A549 (cell line): ENCODE data around the gene FGF1. TPM values are rescaled to one million over a fixed set of nuclear protein-coding genes. Genes with fewer than 3 reads are reported as not detected.

Experiments used
- ATAC-seq, 2 experiments: fragments of 200-7000 bp in 1 of 2; fragments of >200 bp in 1 of 2; cut with Nextera tagmentation in 1 of 2; cut with Tn5 transposase in 1 of 2; 3 replicates each; pipeline versions ENCODE4 v1.8.0 to v1.9.1; 2018 to 2020; ENCODE audit warnings: mild to moderate bottlenecking in 1 of 2, moderate library complexity in 1 of 2
- CTCF ChIA-PET: fragments of 300-600 bp; sonication (Branson Sonifier 250); formaldehyde crosslinking; extraction: SDS; loops from one replicate; lab custom pipeline; 2021; ENCODE audit warnings: antibody characterized with exemption, inconsistent platforms; lab: Yijun Ruan, JAX
- POLR2A ChIA-PET: fragments of 350-600 bp; formaldehyde crosslinking; extraction: SDS; loops from one replicate; lab custom pipeline; 2021; ENCODE audit warnings: antibody characterized with exemption, inconsistent platforms; lab: Yijun Ruan, JAX
- DNase-seq, 2 experiments: peaks; one replicate each; pipeline versions ENCODE4 v3.0.0 to v3.0.0-alpha.2; 2011 to 2016; ENCODE audit warnings: low read depth in 1 of 2, low spot score in 1 of 2
- FAIRE-seq: peaks from 2 replicates; lab custom pipeline; 2011; peaks lifted over from hg19 to GRCh38; lab: Jason Lieb, UNC
- H3K27ac ChIP-seq, 2 experiments: fragments of >200 bp; sonication (Bioruptor Twin); formaldehyde crosslinking; 3 replicates each; pipeline ENCODE4 v1.5.1; 2016 to 2017
- H3K4me1 ChIP-seq: fragments of >200 bp; sonication (Bioruptor Twin); formaldehyde crosslinking; 3 replicates; pipeline ENCODE4 v1.6.1; 2016
- H3K4me2 ChIP-seq: fragments of >200 bp; sonication (Bioruptor Twin); formaldehyde crosslinking; 3 replicates; pipeline ENCODE4 v1.6.1; 2016
- H3K4me3 ChIP-seq: fragments of >200 bp; sonication (Bioruptor Twin); formaldehyde crosslinking; 3 replicates; pipeline ENCODE4 v1.5.1; 2016
- H3K9me3 ChIP-seq: fragments of >200 bp; sonication (Bioruptor Twin); formaldehyde crosslinking; 3 replicates; pipeline ENCODE4 v1.6.1; 2016
- BCL3 ChIP-seq: fragments of >200 bp; sonication (Bioruptor Twin); formaldehyde crosslinking; IDR thresholded peaks from 3 replicates; pipeline ENCODE4 v1.6.1; 2016
- BHLHE40 ChIP-seq: IDR thresholded peaks from 2 replicates; pipeline ENCODE4 v1.6.1; 2012; ENCODE audit warnings: low read depth, low read length, inconsistent platforms
- CBX2 ChIP-seq: fragments of 200-600 bp; sonication (generic); IDR thresholded peaks from 2 replicates; pipeline ENCODE4 v1.6.1; 2016; ENCODE audit warnings: low read depth, mild to moderate bottlenecking, borderline replicate concordance
- CBX8 ChIP-seq: fragments of 200-600 bp; sonication (generic); IDR thresholded peaks from 2 replicates; pipeline ENCODE4 v1.6.1; 2016
- CEBPB ChIP-seq, 2 experiments: fragments of >200 bp in 1 of 2; sonication (Bioruptor Twin) in 1 of 2; formaldehyde crosslinking in 1 of 2; IDR thresholded peaks; 2 replicates each; pipeline ENCODE4 v1.6.1; 2012 to 2016
- CTCF ChIP-seq: fragments of >200 bp; sonication (Bioruptor Twin); formaldehyde crosslinking; IDR thresholded peaks from 3 replicates; pipeline ENCODE4 v1.5.1; 2016
- EHMT2 ChIP-seq: fragments of 200-600 bp; sonication (generic); IDR thresholded peaks from 2 replicates; pipeline ENCODE4 v1.6.1; 2016; ENCODE audit warnings: antibody characterized with exemption, low read depth, mild to moderate bottlenecking, moderate library complexity
- FOSL2 ChIP-seq, 2 experiments: fragments of 450-650 bp in 1 of 2; fragments of >200 bp in 1 of 2; sonication (Bioruptor Twin) in 1 of 2; formaldehyde crosslinking; IDR thresholded peaks; 2 replicates each; pipeline versions ENCODE4 v1.5.0 to v1.6.1; 2016 to 2020; ENCODE audit warnings: mild to moderate bottlenecking in 1 of 2, moderate library complexity in 1 of 2
- GATA3 ChIP-seq: IDR thresholded peaks from 2 replicates; pipeline ENCODE4 v1.6.1; 2012; ENCODE audit warnings: borderline replicate concordance
- HES2 ChIP-seq: fragments of >200 bp; sonication (Bioruptor Twin); formaldehyde crosslinking; IDR thresholded peaks from 2 replicates; pipeline ENCODE4 v1.6.1; 2016
- KDM5A ChIP-seq: fragments of 200-600 bp; sonication (generic); IDR thresholded peaks from 2 replicates; pipeline ENCODE4 v1.6.1; 2016; ENCODE audit warnings: antibody characterized with exemption, mild to moderate bottlenecking
- MAFK ChIP-seq: fragments of 450-650 bp; IDR thresholded peaks from 2 replicates; pipeline ENCODE4 v1.6.1; 2014; ENCODE audit not compliant: partially characterized antibody
- NFE2L2 ChIP-seq: fragments of 150-350 bp; conservative IDR thresholded peaks from 2 replicates; pipeline ENCODE4 v1.6.1; 2014; ENCODE audit warnings: low read length
- PHF8 ChIP-seq: fragments of 200-600 bp; sonication (generic); IDR thresholded peaks from 2 replicates; pipeline ENCODE4 v1.6.1; 2016; ENCODE audit warnings: low read depth, mild to moderate bottlenecking, antibody characterized with exemption, moderate library complexity, borderline replicate concordance
- POLR2A ChIP-seq: IDR thresholded peaks from 2 replicates; pipeline ENCODE4 v1.6.1; 2012; ENCODE audit warnings: mild to moderate bottlenecking, low read length
- POLR2AphosphoS2 ChIP-seq: conservative IDR thresholded peaks from 2 replicates; pipeline ENCODE4 v1.6.1; 2012; ENCODE audit warnings: low read length, improper control_type of control experiment, inconsistent platforms
- RARB ChIP-seq: fragments of 250-450 bp; sonication (Bioruptor Pico); IDR thresholded peaks from 2 replicates; pipeline ENCODE4 v1.8.0; 2021; ENCODE audit warnings: mild to moderate bottlenecking, moderate library complexity
- RNF2 ChIP-seq: fragments of 200-600 bp; sonication (generic); IDR thresholded peaks from 2 replicates; pipeline ENCODE4 v1.6.1; 2016; ENCODE audit warnings: low read depth, mild to moderate bottlenecking, antibody characterized with exemption, moderate library complexity, borderline replicate concordance
- USF2 ChIP-seq: fragments of 450-650 bp; IDR thresholded peaks from 2 replicates; pipeline ENCODE4 v1.6.1; 2014; ENCODE audit warnings: antibody characterized with exemption
- ZFP36 ChIP-seq: fragments of 450-650 bp; IDR thresholded peaks from 2 replicates; pipeline ENCODE4 v1.6.1; 2014; ENCODE audit warnings: borderline replicate concordance; ENCODE audit not compliant: partially characterized antibody
- ZNF302 ChIP-seq: fragments of 250-450 bp; sonication (Bioruptor Pico); IDR thresholded peaks from 2 replicates; pipeline ENCODE4 v1.9.0; 2021; ENCODE audit warnings: inconsistent platforms, mild to moderate bottlenecking, moderate library complexity
- WGBS: methylation state at CpG from one replicate; pipeline ENCODE4 v1.1.6; 2017; ENCODE audit errors: missing lambda C conversion rate; 5-methylcytosine and 5-hydroxymethylcytosine counted together
- polyA plus RNA-seq, 4 experiments: library from polyadenylated mRNA; depleted of rRNA in 3 of 4; stranded (reverse); fragments of >200 nt; fragmentation: RNase III in 1 of 4; extraction: RNeasy Plus Mini Kit Qiagen cat#74134 plus additional on column Dnase treatment in 1 of 4; gene quantifications; 2 replicates in 3 of 4; 3 replicates in 1 of 4; pipeline ENCODE4 v1.2.3, GENCODE V29; 2011 to 2017
- TF ChIP-seq, protein P1 (sequence below): fragments of 250-450 bp; sonication (Bioruptor Pico); IDR thresholded peaks from 2 replicates; pipeline ENCODE4 v1.5.0; 2020; ENCODE audit warnings: low read depth, mild to moderate bottlenecking, moderate library complexity

The FGF1 gene
- polyA plus RNA-seq, 2 of the 4 experiments (the other 2 are of a cell fraction): 0.05 to 0.40 TPM

- TF ChIP-seq EHMT2 (no peak), RNF2 (no peak), POLR2A (no peak), GATA3 (no peak), FOSL2 (IDR thresholded peaks at IDR 0.05) (no peak), FOSL2 (CRISPR knock-in tag; IDR thresholded peaks at IDR 0.05) (no peak), POLR2AphosphoS2 (no peak)
- TF ChIP-seq, protein P1, sequence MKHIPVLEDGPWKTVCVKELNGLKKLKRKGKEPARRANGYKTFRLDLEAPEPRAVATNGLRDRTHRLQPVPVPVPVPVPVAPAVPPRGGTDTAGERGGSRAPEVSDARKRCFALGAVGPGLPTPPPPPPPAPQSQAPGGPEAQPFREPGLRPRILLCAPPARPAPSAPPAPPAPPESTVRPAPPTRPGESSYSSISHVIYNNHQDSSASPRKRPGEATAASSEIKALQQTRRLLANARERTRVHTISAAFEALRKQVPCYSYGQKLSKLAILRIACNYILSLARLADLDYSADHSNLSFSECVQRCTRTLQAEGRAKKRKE (CRISPR knock-in tag): no peak
Observed at GRCh38 chr5:142727735-142728047, 41.8 kb upstream of the FGF1 start (continued).

- DNase-seq (no peak), ATAC-seq (no peak), FAIRE-seq (no peak)
- H3K4me1 ChIP-seq: peaks cover 10% of the 10 kb centered on the region; the same call in 2 of the 3 replicates
- H3K4me3 ChIP-seq: no peak overlapping the region
- ChIA-PET CTCF (interaction anchor here (6.1 to 7.9 kb wide), 2 partner anchors 10 to 22 kb away, joined by 27 to 57 read pairs; no protein-coding TSS in a partner anchor), POLR2A (no interaction called here)
- peak overlapping the region in 1 of 2 experiments; percentile 46; a peak in 2 of 6 replicates for H3K27ac ChIP-seq
- H3K4me2 ChIP-seq: peak overlapping the region; percentile 12; the same call in 1 of the 3 replicates
- TF ChIP-seq CTCF: no peak
- TF ChIP-seq MAFK: peak; percentile 59
- no peak for TF ChIP-seq HES2
- peak; percentile 36; the same call in 1 of the 2 replicates for TF ChIP-seq NFE2L2
- no peak for TF ChIP-seq ZNF302 (CRISPR knock-in tag)
- TF ChIP-seq CEBPB (IDR thresholded peaks at IDR 0.05): peak in 1 of 2 experiments; percentile 6; a peak in 1 of 4 replicates
- TF ChIP-seq CBX2: no peak
- no peak for TF ChIP-seq BHLHE40
- WGBS: 87% methylated on average over 2 of the region's 2 CpGs
- H3K9me3 ChIP-seq: no peaks in the 10 kb centered on the region
Observed at GRCh38 chr5:142726188-142726731, 40.4 kb upstream of the FGF1 start.

- no peak for DNase-seq
- no peak overlapping the region for H3K4me3 ChIP-seq
- no peak for ATAC-seq
- TF ChIP-seq BCL3 (no peak), ZFP36 (no peak), RARB (CRISPR knock-in tag) (no peak), USF2 (no peak), GATA3 (no peak), KDM5A (no peak), PHF8 (no peak), CBX8 (no peak), POLR2AphosphoS2 (no peak)
- H3K9me3 ChIP-seq: no peaks in the 10 kb centered on the region
- ChIA-PET POLR2A (no interaction called here), CTCF (interaction anchor here (1.0 to 25.0 kb wide), 5 partner anchors 9 to 192 kb away, joined by 4 to 1307 read pairs (median 47); no protein-coding TSS in a partner anchor)
- no peak for FAIRE-seq
- peak overlapping the region; percentile 2 to 25; a peak in 4 of 6 replicates for H3K27ac ChIP-seq
- peaks cover 18% of the 10 kb centered on the region for H3K4me1 ChIP-seq
- H3K4me2 ChIP-seq: peak overlapping the region; percentile 12; the same call in 1 of the 3 replicates
- 68% methylated on average over 4 of the region's 4 CpGs for WGBS
Observed at GRCh38 chr5:142725231-142726187, 39.6 kb upstream of the FGF1 start.
